Breast epithelium (tissue), 4 donors: ENCODE measurements around the gene ABL1. TPM values are rescaled to one million over a fixed set of nuclear protein-coding genes. Genes with fewer than 3 reads are reported as not detected.

Experiments
- DNase-seq, 2 donors: peaks; one replicate each; pipeline ENCODE4 v3.0.0-alpha.2; 2019; ENCODE audit warnings: low spot score in 2 of 2
- H3K27ac ChIP-seq, 2 donors: fragments of 200-600 bp; sonication (generic) in 1 of 2; one replicate each; pipeline ENCODE4 v1.5.1; 2016 to 2019; ENCODE audit warnings: mild to moderate bottlenecking in 1 of 2
- H3K27me3 ChIP-seq, 2 donors: fragments of 200-600 bp; sonication (generic) in 1 of 2; one replicate each; pipeline versions ENCODE4 v1.5.1 to v1.6.0; 2017 to 2019; ENCODE audit warnings: control low read depth in 1 of 2, mild to moderate bottlenecking in 1 of 2
- H3K36me3 ChIP-seq: fragments of 200-600 bp; one replicate; pipeline ENCODE4 v1.5.1; 2019
- H3K4me1 ChIP-seq, 2 donors: fragments of 200-600 bp; sonication (generic); one replicate each; pipeline ENCODE4 v1.5.1; 2016 to 2019; ENCODE audit warnings: control low read depth in 1 of 2
- H3K4me3 ChIP-seq, 3 donors: fragments of 200-600 bp; sonication (generic); 1 replicate in 2 of 3; 2 replicates in 1 of 3; pipeline ENCODE4 v1.5.1; 2016 to 2019; ENCODE audit warnings: mild to moderate bottlenecking in 3 of 3, moderate library complexity in 2 of 3
- H3K9me3 ChIP-seq, 2 donors: fragments of 200-600 bp; sonication (generic) in 1 of 2; one replicate each; pipeline ENCODE4 v1.5.1; 2016 to 2019; ENCODE audit warnings: control low read depth in 1 of 2
- POLR2A ChIP-seq: fragments of 450-650 bp; IDR thresholded peaks from one replicate; pipeline ENCODE4 v1.6.1; 2016; ENCODE audit warnings: antibody characterized with exemption, mild to moderate bottlenecking, moderate library complexity
- POLR2AphosphoS5 ChIP-seq, 3 donors: sonication (generic); formaldehyde crosslinking; IDR thresholded peaks; one replicate each; pipeline ENCODE4 v1.6.1; 2017; ENCODE audit warnings: antibody characterized with exemption in 3 of 3
- intact Hi-C: fragments of 100-400 bp; cut with DNase I; formaldehyde crosslinking; loops from one replicate; pipeline ENCODE4 v1.15.1; 2023; ENCODE audit warnings: low total_unique reads
- total RNA-seq, 3 donors: library from RNA; depleted of rRNA; stranded (reverse); fragments of >200 nt; gene quantifications; one replicate each; pipeline ENCODE4 v1.1.0, GENCODE V29; 2016
- TF ChIP-seq, protein P1 (sequence below), 3 donors: fragments of 450-650 bp; IDR thresholded peaks; one replicate each; pipeline ENCODE4 v1.5.1; 2016 to 2017; ENCODE audit warnings: antibody characterized with exemption in 3 of 3, mild to moderate bottlenecking in 3 of 3, moderate library complexity in 3 of 3

ABL1 gene
- total RNA-seq, 3 donors from 2014 or later = 43.6 to 72.8 (median 67.4) TPM

DNA sequence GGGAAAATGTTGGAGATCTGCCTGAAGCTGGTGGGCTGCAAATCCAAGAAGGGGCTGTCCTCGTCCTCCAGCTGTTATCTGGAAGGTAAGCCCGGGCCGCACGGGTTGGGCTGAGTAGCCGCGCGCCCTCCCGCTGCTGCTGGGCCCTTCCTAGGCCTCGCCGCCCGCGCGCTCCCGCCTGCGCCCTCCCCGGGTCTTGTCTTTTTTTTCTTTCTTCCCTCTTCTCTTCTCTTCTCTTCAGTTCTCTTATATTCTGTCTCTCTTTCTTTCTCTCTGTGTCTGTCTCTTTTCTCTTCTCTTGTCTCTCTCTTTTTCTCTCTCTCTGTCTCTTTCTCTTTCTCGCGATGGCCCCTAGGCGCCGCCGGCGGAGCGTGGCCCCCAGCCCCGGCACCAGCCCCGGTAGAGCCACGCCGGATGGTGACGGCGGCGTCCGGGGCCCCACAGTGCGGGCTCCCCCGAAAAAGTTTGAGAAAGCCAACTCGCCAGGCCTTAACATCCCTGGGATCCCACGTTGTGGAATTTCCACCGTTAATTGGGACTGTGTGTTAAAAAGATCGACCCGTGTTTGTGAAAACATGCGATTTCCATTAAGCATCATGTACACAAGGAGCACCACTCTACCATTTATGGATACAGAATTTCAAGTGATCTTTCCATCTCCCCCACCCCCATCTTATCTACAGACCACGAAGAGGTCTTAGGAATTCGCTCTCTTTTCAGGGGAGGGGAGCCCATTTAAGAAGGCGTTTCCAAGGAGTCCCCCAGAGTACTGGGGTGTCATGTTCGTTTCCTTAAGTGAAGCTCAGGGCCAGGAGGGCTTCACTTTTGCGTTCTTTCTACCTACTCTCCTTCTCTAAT is 616 bp downstream of the ABL1 start:
- Histone ChIP-seq H3K4me3 (peak overlapping the region; percentile 69 to 94 (median 72)), H3K4me1 (peaks cover 4 to 7% of the 10 kb centered on the region in 2 donors), H3K27ac (peak overlapping the region; percentile 92 to 98), H3K9me3 (no peaks in the 10 kb centered on the region), H3K36me3 (no peaks in the 10 kb centered on the region), H3K27me3 (no peaks in the 10 kb centered on the region)
- TF ChIP-seq POLR2A = no peak
- no peak for TF ChIP-seq POLR2AphosphoS5 (IDR thresholded peaks at IDR 0.05)
- TF ChIP-seq, protein P1, sequence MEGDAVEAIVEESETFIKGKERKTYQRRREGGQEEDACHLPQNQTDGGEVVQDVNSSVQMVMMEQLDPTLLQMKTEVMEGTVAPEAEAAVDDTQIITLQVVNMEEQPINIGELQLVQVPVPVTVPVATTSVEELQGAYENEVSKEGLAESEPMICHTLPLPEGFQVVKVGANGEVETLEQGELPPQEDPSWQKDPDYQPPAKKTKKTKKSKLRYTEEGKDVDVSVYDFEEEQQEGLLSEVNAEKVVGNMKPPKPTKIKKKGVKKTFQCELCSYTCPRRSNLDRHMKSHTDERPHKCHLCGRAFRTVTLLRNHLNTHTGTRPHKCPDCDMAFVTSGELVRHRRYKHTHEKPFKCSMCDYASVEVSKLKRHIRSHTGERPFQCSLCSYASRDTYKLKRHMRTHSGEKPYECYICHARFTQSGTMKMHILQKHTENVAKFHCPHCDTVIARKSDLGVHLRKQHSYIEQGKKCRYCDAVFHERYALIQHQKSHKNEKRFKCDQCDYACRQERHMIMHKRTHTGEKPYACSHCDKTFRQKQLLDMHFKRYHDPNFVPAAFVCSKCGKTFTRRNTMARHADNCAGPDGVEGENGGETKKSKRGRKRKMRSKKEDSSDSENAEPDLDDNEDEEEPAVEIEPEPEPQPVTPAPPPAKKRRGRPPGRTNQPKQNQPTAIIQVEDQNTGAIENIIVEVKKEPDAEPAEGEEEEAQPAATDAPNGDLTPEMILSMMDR (IDR thresholded peaks at IDR 0.05) = no peak
- no peak for DNase-seq
- intact Hi-C loops = no loop called here

DNA sequence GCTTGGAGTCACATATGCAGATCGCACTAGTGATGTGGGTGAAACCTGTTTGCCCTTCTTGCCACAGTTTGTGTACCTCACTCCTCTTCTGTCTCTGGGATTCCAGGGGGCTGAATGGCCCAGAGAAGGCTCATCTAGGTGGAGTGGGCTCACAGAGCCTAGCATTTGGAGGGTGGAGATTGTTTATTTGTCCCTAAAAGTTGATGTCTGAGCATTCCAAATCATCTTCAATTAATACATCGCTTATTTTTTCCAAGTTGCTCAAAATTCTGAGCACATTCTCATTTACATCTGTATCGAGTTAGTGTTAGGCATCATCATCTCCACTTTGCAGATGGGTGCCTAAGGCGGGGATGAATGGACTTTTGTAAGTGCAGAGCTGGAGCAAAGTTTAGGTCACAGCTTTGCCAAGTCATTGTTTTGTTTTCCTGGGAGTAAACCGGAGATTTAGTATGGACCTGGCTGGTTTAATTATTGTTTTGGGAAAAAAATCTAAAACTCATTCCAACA is 2.0 kb downstream of the ABL1 start:
- Histone ChIP-seq H3K27ac (peak overlapping the region; percentile 68 to 92), H3K36me3 (no peaks in the 10 kb centered on the region), H3K4me1 (peaks cover 4 to 7% of the 10 kb centered on the region in 2 donors), H3K27me3 (no peaks in the 10 kb centered on the region), H3K4me3 (peak overlapping the region; percentile 69 to 94 (median 72)), H3K9me3 (no peaks in the 10 kb centered on the region)
- intact Hi-C loops = no loop called here
- TF ChIP-seq POLR2A (no peak), POLR2AphosphoS5 (IDR thresholded peaks at IDR 0.05) (no peak)
- no peak for DNase-seq

DNA sequence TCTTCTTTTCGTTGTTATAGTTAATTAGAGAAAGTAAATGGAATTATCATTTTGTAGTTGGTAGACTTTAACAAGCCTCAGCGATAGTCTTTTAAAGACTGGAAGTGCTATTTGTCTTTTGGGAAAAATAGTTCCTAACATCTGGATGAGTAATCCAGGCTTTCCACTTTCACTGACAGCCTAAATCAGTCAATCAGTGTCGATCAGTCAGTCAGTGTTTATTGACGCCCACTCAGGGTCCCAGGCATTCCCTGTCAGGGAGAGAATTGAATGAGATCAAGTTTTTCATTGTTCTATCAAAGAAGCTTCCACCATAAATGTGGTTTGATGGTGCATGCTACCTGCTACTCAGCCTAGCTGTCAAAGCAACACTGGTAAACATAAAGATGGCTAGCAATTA is 2.6 kb downstream of the ABL1 start:
- TF ChIP-seq POLR2A = no peak
- no peak for TF ChIP-seq POLR2AphosphoS5 (IDR thresholded peaks at IDR 0.05)
- TF ChIP-seq, protein P1 (IDR thresholded peaks at IDR 0.05) = no peak
- DNase-seq = no peak
- intact Hi-C loops = no loop called here
- peaks cover 4 to 7% of the 10 kb centered on the region in 2 donors for H3K4me1 ChIP-seq
- H3K36me3 ChIP-seq = no peaks in the 10 kb centered on the region
- peak overlapping the region; percentile 11 to 34 for H3K27ac ChIP-seq
- no peaks in the 10 kb centered on the region for H3K9me3 ChIP-seq
- H3K27me3 ChIP-seq = no peaks in the 10 kb centered on the region
- H3K4me3 ChIP-seq = peak overlapping the region; percentile 69 to 94 (median 72)

DNA sequence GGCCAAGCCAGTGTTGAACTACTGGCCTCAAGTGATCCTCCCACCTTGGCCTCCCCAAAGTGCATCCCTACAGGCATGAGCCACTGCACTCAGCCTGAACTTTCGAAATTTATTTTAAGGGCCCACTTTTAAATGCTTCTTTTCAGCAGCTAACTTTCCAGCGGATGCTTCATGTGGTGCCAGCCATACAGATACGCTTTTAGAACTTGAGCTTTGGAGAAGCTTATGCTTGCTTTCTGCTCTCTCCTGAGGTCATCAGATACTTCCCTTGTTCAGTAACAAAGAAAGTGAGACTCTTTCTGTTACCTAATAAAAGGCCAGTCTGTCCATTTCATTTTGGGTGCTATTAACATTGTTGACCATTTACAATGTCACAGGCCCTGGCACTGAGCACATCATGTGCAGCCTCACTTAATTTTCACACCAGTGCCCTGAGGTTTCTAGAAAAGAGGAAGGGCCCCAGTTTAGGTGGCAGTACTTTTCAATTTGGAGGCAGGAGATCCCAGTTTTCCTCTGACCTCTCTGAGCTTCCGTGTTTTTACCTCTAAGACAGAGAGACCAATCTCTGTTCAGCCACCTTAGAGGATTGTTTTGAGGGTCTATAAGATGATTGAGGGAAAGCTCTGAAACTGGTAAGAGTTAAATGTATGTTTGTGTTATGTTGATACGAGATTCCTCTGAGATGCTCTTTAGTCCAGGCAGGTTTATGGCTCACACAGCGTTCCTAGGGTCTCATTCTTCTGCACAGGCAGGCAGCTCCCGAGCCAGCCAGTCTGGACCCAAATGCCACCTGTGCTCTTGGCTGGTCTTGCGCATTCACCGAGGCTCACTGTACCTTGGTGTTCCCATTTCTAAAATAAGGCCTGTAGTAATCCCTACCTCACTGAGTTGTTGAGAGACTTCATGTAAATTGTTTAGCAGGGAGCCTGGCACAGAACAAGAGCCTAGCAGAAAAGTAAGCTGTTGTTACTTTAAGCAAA is 4.4 kb downstream of the ABL1 start:
- peak overlapping the region in 2 of 3 donors; percentile 3 to 42 for H3K4me3 ChIP-seq
- TF ChIP-seq, protein P1 (IDR thresholded peaks at IDR 0.05) = no peak
- TF ChIP-seq POLR2AphosphoS5 (IDR thresholded peaks at IDR 0.05) = no peak
- TF ChIP-seq POLR2A = no peak
- H3K9me3 ChIP-seq = no peaks in the 10 kb centered on the region
- intact Hi-C loops = no loop called here
- H3K27me3 ChIP-seq = no peaks in the 10 kb centered on the region
- peak overlapping the region; percentile 3 to 50 for H3K27ac ChIP-seq
- H3K36me3 ChIP-seq = no peaks in the 10 kb centered on the region
- DNase-seq = no peak
- peaks cover 0 to 3% of the 10 kb centered on the region in 2 donors for H3K4me1 ChIP-seq

DNA sequence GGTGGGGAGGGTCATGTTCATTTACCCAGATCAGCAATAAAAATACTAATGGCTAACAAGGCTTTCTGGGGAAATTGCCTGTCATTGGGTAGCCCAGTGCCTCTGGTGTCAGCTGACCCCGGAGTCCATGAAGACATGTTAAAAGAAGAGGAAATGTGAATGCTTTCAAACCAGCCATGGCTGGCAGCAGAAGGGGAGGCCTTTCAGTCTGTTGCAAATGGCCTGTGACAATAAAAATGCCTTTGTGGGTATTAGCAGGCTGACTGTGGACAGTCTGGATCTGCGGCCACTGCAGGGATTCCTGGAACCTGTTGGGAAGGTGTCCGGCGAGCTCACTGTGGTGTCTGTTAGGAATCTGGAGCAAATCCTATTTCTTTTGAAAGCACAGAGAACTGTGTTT is 7.5 kb downstream of the ABL1 start:
- peak overlapping the region in 1 of 3 donors; percentile 33 for H3K4me3 ChIP-seq
- intact Hi-C loops = no loop called here
- TF ChIP-seq, protein P1 (IDR thresholded peaks at IDR 0.05) = no peak
- no peak for TF ChIP-seq POLR2AphosphoS5 (IDR thresholded peaks at IDR 0.05)
- no peak for TF ChIP-seq POLR2A
- peak overlapping the region; percentile 40 to 94 for H3K27ac ChIP-seq
- peaks cover 13% of the 10 kb centered on the region in 2 donors for H3K4me1 ChIP-seq
- no peaks in the 10 kb centered on the region for H3K27me3 ChIP-seq
- H3K36me3 ChIP-seq = no peaks in the 10 kb centered on the region
- no peak for DNase-seq
- no peaks in the 10 kb centered on the region for H3K9me3 ChIP-seq
